HG02610 (cell line): ENCODE data around the gene APLN.

Experiments
- ATAC-seq: cut with Tn5 transposase; IDR thresholded peaks from one replicate; pipeline ENCODE4 v1.9.1; 2021; ENCODE audit warnings: mild to moderate bottlenecking, moderate library complexity; ENCODE audit not compliant: unreplicated experiment

Gene APLN

GRCh38 chrX:129599996-129600395, 54.8 kb downstream of the APLN start:
- no peak for ATAC-seq

GRCh38 chrX:129599499-129599898, 55.3 kb downstream of the APLN start:
- no peak for ATAC-seq

- no peak for ATAC-seq
These were observed 56.9 kb downstream of the APLN start for GRCh38 chrX:129597905-129598304.

GRCh38 chrX:129596077-129596476, 58.7 kb downstream of the APLN start:
- ATAC-seq: no peak
